Measurements from ENCODE around the gene CYTH2. TPM values are rescaled to one million over a fixed set of nuclear protein-coding genes. Genes with fewer than 3 reads are reported as not detected.

Gene CYTH2
- total RNA-seq, 1 experiment from 2014 or later, result 72.6 TPM

GRCh38 chr19:48451624-48452023 is 17.5 kb upstream of the CYTH2 start:
- H3K9me3 Mint-ChIP-seq, result no peaks in the 10 kb centered on the region
- H3K36me3 Mint-ChIP-seq, result peaks cover 56% of the 10 kb centered on the region
- DNase-seq (ENCODE audit: low spot score), result no peak
- TF ChIP-seq, protein P1, sequence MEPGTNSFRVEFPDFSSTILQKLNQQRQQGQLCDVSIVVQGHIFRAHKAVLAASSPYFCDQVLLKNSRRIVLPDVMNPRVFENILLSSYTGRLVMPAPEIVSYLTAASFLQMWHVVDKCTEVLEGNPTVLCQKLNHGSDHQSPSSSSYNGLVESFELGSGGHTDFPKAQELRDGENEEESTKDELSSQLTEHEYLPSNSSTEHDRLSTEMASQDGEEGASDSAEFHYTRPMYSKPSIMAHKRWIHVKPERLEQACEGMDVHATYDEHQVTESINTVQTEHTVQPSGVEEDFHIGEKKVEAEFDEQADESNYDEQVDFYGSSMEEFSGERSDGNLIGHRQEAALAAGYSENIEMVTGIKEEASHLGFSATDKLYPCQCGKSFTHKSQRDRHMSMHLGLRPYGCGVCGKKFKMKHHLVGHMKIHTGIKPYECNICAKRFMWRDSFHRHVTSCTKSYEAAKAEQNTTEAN (CRISPR knock-in tag; IDR thresholded peaks at IDR 0.05), result no peak
- TF ChIP-seq SMAD4 (CRISPR knock-in tag; IDR thresholded peaks at IDR 0.05), result no peak
- no peak for TF ChIP-seq JAZF1 (CRISPR knock-in tag; IDR thresholded peaks at IDR 0.05)
- TF ChIP-seq, protein P2, sequence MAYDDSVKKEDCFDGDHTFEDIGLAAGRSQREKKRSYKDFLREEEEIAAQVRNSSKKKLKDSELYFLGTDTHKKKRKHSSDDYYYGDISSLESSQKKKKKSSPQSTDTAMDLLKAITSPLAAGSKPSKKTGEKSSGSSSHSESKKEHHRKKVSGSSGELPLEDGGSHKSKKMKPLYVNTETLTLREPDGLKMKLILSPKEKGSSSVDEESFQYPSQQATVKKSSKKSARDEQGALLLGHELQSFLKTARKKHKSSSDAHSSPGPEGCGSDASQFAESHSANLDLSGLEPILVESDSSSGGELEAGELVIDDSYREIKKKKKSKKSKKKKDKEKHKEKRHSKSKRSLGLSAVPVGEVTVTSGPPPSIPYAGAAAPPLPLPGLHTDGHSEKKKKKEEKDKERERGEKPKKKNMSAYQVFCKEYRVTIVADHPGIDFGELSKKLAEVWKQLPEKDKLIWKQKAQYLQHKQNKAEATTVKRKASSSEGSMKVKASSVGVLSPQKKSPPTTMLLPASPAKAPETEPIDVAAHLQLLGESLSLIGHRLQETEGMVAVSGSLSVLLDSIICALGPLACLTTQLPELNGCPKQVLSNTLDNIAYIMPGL (CRISPR knock-in tag; IDR thresholded peaks at IDR 0.05), result no peak
- TF ChIP-seq TCF7 (CRISPR knock-in tag; IDR thresholded peaks at IDR 0.05; ENCODE audit: low read depth), result no peak
- TF ChIP-seq USF1 (CRISPR knock-in tag; IDR thresholded peaks at IDR 0.05), result no peak
- TF ChIP-seq ATF6 (CRISPR knock-in tag; IDR thresholded peaks at IDR 0.05), result no peak
- TF ChIP-seq, protein P3, sequence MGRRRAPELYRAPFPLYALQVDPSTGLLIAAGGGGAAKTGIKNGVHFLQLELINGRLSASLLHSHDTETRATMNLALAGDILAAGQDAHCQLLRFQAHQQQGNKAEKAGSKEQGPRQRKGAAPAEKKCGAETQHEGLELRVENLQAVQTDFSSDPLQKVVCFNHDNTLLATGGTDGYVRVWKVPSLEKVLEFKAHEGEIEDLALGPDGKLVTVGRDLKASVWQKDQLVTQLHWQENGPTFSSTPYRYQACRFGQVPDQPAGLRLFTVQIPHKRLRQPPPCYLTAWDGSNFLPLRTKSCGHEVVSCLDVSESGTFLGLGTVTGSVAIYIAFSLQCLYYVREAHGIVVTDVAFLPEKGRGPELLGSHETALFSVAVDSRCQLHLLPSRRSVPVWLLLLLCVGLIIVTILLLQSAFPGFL (CRISPR knock-in tag; IDR thresholded peaks at IDR 0.05; ENCODE audit: borderline replicate concordance), result no peak
- TF ChIP-seq AR (CRISPR knock-in tag; IDR thresholded peaks at IDR 0.05), result no peak
- no peak for TF ChIP-seq ATF3 (CRISPR knock-in tag; conservative IDR thresholded peaks at IDR 0.05)
- TF ChIP-seq, protein P4, sequence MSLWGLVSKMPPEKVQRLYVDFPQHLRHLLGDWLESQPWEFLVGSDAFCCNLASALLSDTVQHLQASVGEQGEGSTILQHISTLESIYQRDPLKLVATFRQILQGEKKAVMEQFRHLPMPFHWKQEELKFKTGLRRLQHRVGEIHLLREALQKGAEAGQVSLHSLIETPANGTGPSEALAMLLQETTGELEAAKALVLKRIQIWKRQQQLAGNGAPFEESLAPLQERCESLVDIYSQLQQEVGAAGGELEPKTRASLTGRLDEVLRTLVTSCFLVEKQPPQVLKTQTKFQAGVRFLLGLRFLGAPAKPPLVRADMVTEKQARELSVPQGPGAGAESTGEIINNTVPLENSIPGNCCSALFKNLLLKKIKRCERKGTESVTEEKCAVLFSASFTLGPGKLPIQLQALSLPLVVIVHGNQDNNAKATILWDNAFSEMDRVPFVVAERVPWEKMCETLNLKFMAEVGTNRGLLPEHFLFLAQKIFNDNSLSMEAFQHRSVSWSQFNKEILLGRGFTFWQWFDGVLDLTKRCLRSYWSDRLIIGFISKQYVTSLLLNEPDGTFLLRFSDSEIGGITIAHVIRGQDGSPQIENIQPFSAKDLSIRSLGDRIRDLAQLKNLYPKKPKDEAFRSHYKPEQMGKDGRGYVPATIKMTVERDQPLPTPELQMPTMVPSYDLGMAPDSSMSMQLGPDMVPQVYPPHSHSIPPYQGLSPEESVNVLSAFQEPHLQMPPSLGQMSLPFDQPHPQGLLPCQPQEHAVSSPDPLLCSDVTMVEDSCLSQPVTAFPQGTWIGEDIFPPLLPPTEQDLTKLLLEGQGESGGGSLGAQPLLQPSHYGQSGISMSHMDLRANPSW (CRISPR knock-in tag; conservative IDR thresholded peaks at IDR 0.05; ENCODE audit: low read depth), result no peak
- TF ChIP-seq ATF1 (CRISPR knock-in tag; IDR thresholded peaks at IDR 0.05), result no peak
- TF ChIP-seq, protein P5, sequence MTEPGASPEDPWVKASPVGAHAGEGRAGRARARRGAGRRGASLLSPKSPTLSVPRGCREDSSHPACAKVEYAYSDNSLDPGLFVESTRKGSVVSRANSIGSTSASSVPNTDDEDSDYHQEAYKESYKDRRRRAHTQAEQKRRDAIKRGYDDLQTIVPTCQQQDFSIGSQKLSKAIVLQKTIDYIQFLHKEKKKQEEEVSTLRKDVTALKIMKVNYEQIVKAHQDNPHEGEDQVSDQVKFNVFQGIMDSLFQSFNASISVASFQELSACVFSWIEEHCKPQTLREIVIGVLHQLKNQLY (CRISPR knock-in tag; IDR thresholded peaks at IDR 0.05), result no peak
- TF ChIP-seq JUN (CRISPR knock-in tag; IDR thresholded peaks at IDR 0.05), result no peak
- TF ChIP-seq ZMAT4 (CRISPR knock-in tag; IDR thresholded peaks at IDR 0.05), result no peak
- TF ChIP-seq IRF1 (CRISPR knock-in tag; IDR thresholded peaks at IDR 0.05), result no peak
- no peak for TF ChIP-seq RORB (CRISPR knock-in tag; IDR thresholded peaks at IDR 0.05)
- TF ChIP-seq ATF2 (CRISPR knock-in tag; IDR thresholded peaks at IDR 0.05; ENCODE audit: borderline replicate concordance, low read depth), result no peak
- TF ChIP-seq ZNF416 (CRISPR knock-in tag; IDR thresholded peaks at IDR 0.05), result no peak
- no peak overlapping the region for H3K4me3 Mint-ChIP-seq
- no peaks in the 10 kb centered on the region for H3K27me3 Mint-ChIP-seq (ENCODE audit: low read depth)
- no peak for ATAC-seq
- ChIA-PET CTCF (interaction anchor here (2.1 kb wide), 1 partner anchor 60 kb away, joined by 7 read pairs; the partner anchor contains the start of gene KDELR1), POLR2A (interaction anchor here (0.7 kb wide), 1 partner anchor 26 kb away, joined by 3 read pairs; no protein-coding TSS in a partner anchor)
- peaks cover under 1% of the 10 kb centered on the region for H3K4me1 Mint-ChIP-seq
- no peak overlapping the region for H3K27ac Mint-ChIP-seq

Data from WTC11 (cell line).